ENCODE data around the gene PRDM8.

DNA sequence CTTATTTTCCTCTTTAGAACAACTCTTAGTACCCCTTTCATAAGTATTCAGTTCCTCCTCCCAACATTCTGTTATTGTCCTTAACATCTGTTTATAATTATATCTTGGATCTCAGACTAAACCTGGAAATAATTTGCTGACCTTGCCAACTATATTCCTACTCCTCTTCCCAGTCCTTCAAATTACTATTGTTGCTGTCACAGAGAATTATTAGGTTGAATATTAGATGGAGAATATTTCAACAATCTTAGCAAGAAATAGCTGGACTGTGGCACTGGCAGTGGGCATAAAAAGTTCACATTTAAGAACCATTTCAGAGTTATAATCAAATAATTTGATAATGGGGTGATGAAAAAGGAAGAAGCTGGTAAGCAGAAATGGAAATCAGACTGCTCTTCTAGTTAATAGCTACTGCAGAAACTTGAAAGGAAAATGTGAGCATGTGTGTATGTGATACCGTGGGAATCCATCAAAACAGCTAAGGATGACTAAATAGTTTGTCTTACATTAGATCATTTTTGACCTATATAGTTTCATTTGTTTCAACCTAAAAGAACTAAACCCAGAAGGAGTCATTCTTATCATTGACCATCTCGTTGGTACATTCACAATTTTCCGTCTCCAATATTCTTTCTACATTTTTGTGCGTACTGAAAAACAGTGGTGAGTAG is 43.3 kb upstream of the PRDM8 start:
- TF ChIP-seq TP53 (CRISPR knock-in tag; IDR thresholded peaks at IDR 0.05) (no peak), KAT7 (CRISPR knock-in tag; IDR thresholded peaks at IDR 0.05; ENCODE audit: borderline replicate concordance) (no peak), TEAD4 (CRISPR knock-in tag; IDR thresholded peaks at IDR 0.05) (no peak), CTCF (IDR thresholded peaks at IDR 0.05) (no peak)
- TF ChIP-seq, protein P1, sequence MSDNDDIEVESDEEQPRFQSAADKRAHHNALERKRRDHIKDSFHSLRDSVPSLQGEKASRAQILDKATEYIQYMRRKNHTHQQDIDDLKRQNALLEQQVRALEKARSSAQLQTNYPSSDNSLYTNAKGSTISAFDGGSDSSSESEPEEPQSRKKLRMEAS (CRISPR knock-in tag; IDR thresholded peaks at IDR 0.05): no peak
